ENCODE data around the gene MERTK.

DNA sequence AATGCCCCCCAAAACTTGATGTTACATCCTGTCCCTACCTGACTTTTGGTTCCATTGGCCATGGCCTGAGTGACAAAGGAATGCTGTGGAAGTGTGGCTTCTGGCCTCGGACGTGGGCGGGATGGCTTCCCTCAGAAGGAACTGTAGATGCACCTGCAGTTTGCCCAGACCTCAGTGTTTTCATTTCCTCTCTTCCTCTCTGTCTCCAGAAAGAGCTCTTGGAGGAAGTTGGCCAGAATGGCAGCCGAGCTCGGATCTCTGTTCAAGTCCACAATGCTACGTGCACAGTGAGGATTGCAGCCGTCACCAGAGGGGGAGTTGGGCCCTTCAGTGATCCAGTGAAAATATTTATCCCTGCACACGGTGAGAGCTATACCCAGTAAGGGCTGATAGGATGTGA is 95.6 kb downstream of the MERTK start:
- TF ChIP-seq, protein P1, sequence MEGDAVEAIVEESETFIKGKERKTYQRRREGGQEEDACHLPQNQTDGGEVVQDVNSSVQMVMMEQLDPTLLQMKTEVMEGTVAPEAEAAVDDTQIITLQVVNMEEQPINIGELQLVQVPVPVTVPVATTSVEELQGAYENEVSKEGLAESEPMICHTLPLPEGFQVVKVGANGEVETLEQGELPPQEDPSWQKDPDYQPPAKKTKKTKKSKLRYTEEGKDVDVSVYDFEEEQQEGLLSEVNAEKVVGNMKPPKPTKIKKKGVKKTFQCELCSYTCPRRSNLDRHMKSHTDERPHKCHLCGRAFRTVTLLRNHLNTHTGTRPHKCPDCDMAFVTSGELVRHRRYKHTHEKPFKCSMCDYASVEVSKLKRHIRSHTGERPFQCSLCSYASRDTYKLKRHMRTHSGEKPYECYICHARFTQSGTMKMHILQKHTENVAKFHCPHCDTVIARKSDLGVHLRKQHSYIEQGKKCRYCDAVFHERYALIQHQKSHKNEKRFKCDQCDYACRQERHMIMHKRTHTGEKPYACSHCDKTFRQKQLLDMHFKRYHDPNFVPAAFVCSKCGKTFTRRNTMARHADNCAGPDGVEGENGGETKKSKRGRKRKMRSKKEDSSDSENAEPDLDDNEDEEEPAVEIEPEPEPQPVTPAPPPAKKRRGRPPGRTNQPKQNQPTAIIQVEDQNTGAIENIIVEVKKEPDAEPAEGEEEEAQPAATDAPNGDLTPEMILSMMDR (IDR thresholded peaks at IDR 0.05; ENCODE audit: low read depth, low read length, poor library complexity, severe bottlenecking) = no peak
- no peak for TF ChIP-seq EZH2phosphoT487 (IDR thresholded peaks at IDR 0.05; ENCODE audit: borderline replicate concordance, low read length)

Data from DOHH2 (cell line).